Stimulated activated effector memory CD8-positive, alpha-beta T cell treated with anti-CD3 and anti-CD28 coated beads, Interleukin-12 subunit alpha, Interleukin-12 subunit beta, amount 100 ng/mL, for 72 hours (primary cell): ENCODE results near the gene KANSL1.

Source experiments
- ATAC-seq: fragments of 150-1000 bp; cut with Tn5 transposase; 2 replicates; pipeline ENCODE4 v1.10.0; 2021
- DNase-seq, 2 donors: peaks; one replicate each; pipeline ENCODE4 v3.0.0; 2021 to 2022; ENCODE audit warnings: low spot score in 2 of 2
- H3K27ac Mint-ChIP-seq: one replicate; pipeline ENCODE4 v1.8.0; 2022; ENCODE audit warnings: mild to moderate bottlenecking, mixed read lengths
- H3K36me3 Mint-ChIP-seq: one replicate; pipeline ENCODE4 v1.8.0; 2022; ENCODE audit warnings: mild to moderate bottlenecking, mixed read lengths
- H3K4me1 Mint-ChIP-seq: one replicate; pipeline ENCODE4 v1.8.0; 2022; ENCODE audit warnings: mixed read lengths
- H3K4me3 Mint-ChIP-seq: one replicate; pipeline ENCODE4 v1.8.0; 2022; ENCODE audit warnings: mild to moderate bottlenecking, mixed read lengths
- H3K9me3 Mint-ChIP-seq: one replicate; pipeline ENCODE4 v1.8.0; 2022; ENCODE audit warnings: mixed read lengths

The KANSL1 gene

GRCh38 chr17:46002311-46002972 lies 190.8 kb downstream of the KANSL1 start:
- Mint-ChIP-seq H3K36me3 (no peaks in the 10 kb centered on the region), H3K9me3 (no peaks in the 10 kb centered on the region), H3K4me3 (no peak overlapping the region), H3K4me1 (no peaks in the 10 kb centered on the region), H3K27ac (no peak overlapping the region)
- DNase-seq, result peak; percentile 59 to 87
- ATAC-seq, result peak; percentile 86

- H3K27ac Mint-ChIP-seq, result no peak overlapping the region
- H3K4me3 Mint-ChIP-seq, result no peak overlapping the region
- DNase-seq (no peak), ATAC-seq (peak; percentile 5)
- no peaks in the 10 kb centered on the region for H3K4me1 Mint-ChIP-seq
- H3K36me3 Mint-ChIP-seq, result no peaks in the 10 kb centered on the region
- H3K9me3 Mint-ChIP-seq, result no peaks in the 10 kb centered on the region
Measured at GRCh38 chr17:46001390-46002310, 191.6 kb downstream of the KANSL1 start.

- H3K4me1 Mint-ChIP-seq, result no peaks in the 10 kb centered on the region
- H3K9me3 Mint-ChIP-seq, result no peaks in the 10 kb centered on the region
- DNase-seq, result no peak
- no peak overlapping the region for H3K4me3 Mint-ChIP-seq
- no peaks in the 10 kb centered on the region for H3K36me3 Mint-ChIP-seq
- no peak for ATAC-seq
- H3K27ac Mint-ChIP-seq, result peak overlapping the region; percentile 57
Measured at GRCh38 chr17:46000757-46001156, 192.5 kb downstream of the KANSL1 start.

GRCh38 chr17:46000292-46000691 lies 192.9 kb downstream of the KANSL1 start:
- H3K27ac Mint-ChIP-seq, result peak overlapping the region; percentile 57
- H3K36me3 Mint-ChIP-seq, result no peaks in the 10 kb centered on the region
- H3K9me3 Mint-ChIP-seq, result no peaks in the 10 kb centered on the region
- DNase-seq, result no peak
- H3K4me3 Mint-ChIP-seq, result no peak overlapping the region
- ATAC-seq, result no peak
- H3K4me1 Mint-ChIP-seq, result no peaks in the 10 kb centered on the region

- Mint-ChIP-seq H3K36me3 (no peaks in the 10 kb centered on the region), H3K9me3 (no peaks in the 10 kb centered on the region), H3K4me1 (no peaks in the 10 kb centered on the region), H3K27ac (peak overlapping the region; percentile 38), H3K4me3 (no peak overlapping the region)
- no peak for DNase-seq
- no peak for ATAC-seq
Measured at GRCh38 chr17:45999900-46000290, 193.3 kb downstream of the KANSL1 start.

- no peak within 1 kb of the TSS for H3K4me3 Mint-ChIP-seq
- H3K36me3 Mint-ChIP-seq, result no peaks in the 10 kb centered on the region
- H3K4me1 Mint-ChIP-seq, result no peaks in the 10 kb centered on the region
- no peak for ATAC-seq
- H3K27ac Mint-ChIP-seq, result peak within 1 kb of the TSS; percentile 38
- no peak for DNase-seq
- no peaks in the 10 kb centered on the region for H3K9me3 Mint-ChIP-seq
Measured at GRCh38 chr17:45998987-45999899, 194.0 kb downstream of the KANSL1 start, which contains the start of gene STH. Gene STH, plus strand, starts transcription at chr17:45999250. Its CDS starts 30 bp downstream, at chr17:45999280.

GRCh38 chr17:45997624-45998023 lies 195.6 kb downstream of the KANSL1 start:
- Mint-ChIP-seq H3K4me3 (no peak overlapping the region), H3K27ac (no peak overlapping the region), H3K36me3 (no peaks in the 10 kb centered on the region), H3K4me1 (no peaks in the 10 kb centered on the region), H3K9me3 (no peaks in the 10 kb centered on the region)
- DNase-seq (no peak), ATAC-seq (no peak)

- H3K27ac Mint-ChIP-seq, result no peak overlapping the region
Measured at GRCh38 chr17:45997166-45997565, 196.1 kb downstream of the KANSL1 start.

GRCh38 chr17:45996282-45996937 lies 196.8 kb downstream of the KANSL1 start:
- H3K36me3 Mint-ChIP-seq, result no peaks in the 10 kb centered on the region
- no peak for DNase-seq
- no peak for ATAC-seq
- H3K9me3 Mint-ChIP-seq, result no peaks in the 10 kb centered on the region
- no peak overlapping the region for H3K27ac Mint-ChIP-seq
- H3K4me1 Mint-ChIP-seq, result no peaks in the 10 kb centered on the region
- no peak overlapping the region for H3K4me3 Mint-ChIP-seq

More at GRCh38 chr17:45997166-45997565, 196.1 kb downstream of the KANSL1 start:
- no peak for DNase-seq
- no peak for ATAC-seq
- H3K4me3 Mint-ChIP-seq, result no peak overlapping the region
- H3K36me3 Mint-ChIP-seq, result no peaks in the 10 kb centered on the region
- no peaks in the 10 kb centered on the region for H3K4me1 Mint-ChIP-seq
- H3K9me3 Mint-ChIP-seq, result no peaks in the 10 kb centered on the region

GRCh38 chr17:45995627-45996270 lies 197.5 kb downstream of the KANSL1 start:
- H3K9me3 Mint-ChIP-seq, result no peaks in the 10 kb centered on the region
- no peak overlapping the region for H3K4me3 Mint-ChIP-seq
- DNase-seq, result no peak
- H3K27ac Mint-ChIP-seq, result no peak overlapping the region
- H3K4me1 Mint-ChIP-seq, result no peaks in the 10 kb centered on the region
- no peaks in the 10 kb centered on the region for H3K36me3 Mint-ChIP-seq
- no peak for ATAC-seq

- Mint-ChIP-seq H3K9me3 (no peaks in the 10 kb centered on the region), H3K36me3 (no peaks in the 10 kb centered on the region), H3K4me1 (no peaks in the 10 kb centered on the region), H3K27ac (no peak overlapping the region), H3K4me3 (no peak overlapping the region)
- ATAC-seq, result no peak
- no peak for DNase-seq
Measured at GRCh38 chr17:45994987-45995386, 198.2 kb downstream of the KANSL1 start.

- Mint-ChIP-seq H3K36me3 (no peaks in the 10 kb centered on the region), H3K27ac (no peak overlapping the region), H3K9me3 (no peaks in the 10 kb centered on the region), H3K4me1 (no peaks in the 10 kb centered on the region), H3K4me3 (no peak overlapping the region)
- ATAC-seq (no peak), DNase-seq (no peak)
Measured at GRCh38 chr17:45993962-45994627, 199.1 kb downstream of the KANSL1 start.

GRCh38 chr17:45992904-45993303 lies 200.3 kb downstream of the KANSL1 start:
- no peak overlapping the region for H3K27ac Mint-ChIP-seq
- DNase-seq (no peak), ATAC-seq (no peak)
- no peak overlapping the region for H3K4me3 Mint-ChIP-seq
- H3K4me1 Mint-ChIP-seq, result no peaks in the 10 kb centered on the region
- H3K36me3 Mint-ChIP-seq, result no peaks in the 10 kb centered on the region
- no peaks in the 10 kb centered on the region for H3K9me3 Mint-ChIP-seq

GRCh38 chr17:45992175-45992574 lies 201.1 kb downstream of the KANSL1 start:
- no peak for ATAC-seq
- Mint-ChIP-seq H3K9me3 (no peaks in the 10 kb centered on the region), H3K27ac (no peak overlapping the region), H3K4me3 (no peak overlapping the region), H3K4me1 (no peaks in the 10 kb centered on the region), H3K36me3 (no peaks in the 10 kb centered on the region)
- no peak for DNase-seq
